HepG2 (cell line): ENCODE results near the gene CIAO3. TPM values are rescaled to one million over a fixed set of nuclear protein-coding genes. Genes with fewer than 3 reads are reported as not detected.
A peak's percentile ranks its signal among the peaks of the same experiment; 100 is the strongest.

Experiments used
- ARNTL ChIP-seq: sonication (generic); formaldehyde crosslinking; IDR thresholded peaks from 2 replicates; pipeline ENCODE4 v1.4.0; 2020; ENCODE audit warnings: mild to moderate bottlenecking, missing genetic modification reagents
- ATF7-NPFF ChIP-seq: sonication (generic); formaldehyde crosslinking; IDR thresholded peaks from 2 replicates; pipeline ENCODE4 v1.8.1; 2023; ENCODE audit warnings: mild to moderate bottlenecking, low read depth, missing genetic modification reagents, moderate library complexity
- DNMT3B ChIP-seq: conservative IDR thresholded peaks from 2 replicates; pipeline ENCODE4 v1.6.1; 2016; ENCODE audit warnings: missing biosample characterization, control low read depth
- DZIP1 ChIP-seq: sonication (generic); formaldehyde crosslinking; IDR thresholded peaks from 2 replicates; pipeline ENCODE4 v1.5.0; 2020; ENCODE audit warnings: mild to moderate bottlenecking, missing genetic modification reagents
- FOXK2 ChIP-seq: fragments of 450-650 bp; IDR thresholded peaks from 2 replicates; pipeline ENCODE4 v1.6.1; 2016
- HDAC1 ChIP-seq: sonication (generic); formaldehyde crosslinking; IDR thresholded peaks from 2 replicates; pipeline ENCODE4 v1.5.1; 2020; ENCODE audit warnings: mild to moderate bottlenecking, missing genetic modification reagents
- KLF16 ChIP-seq, 2 experiments: sonication (generic) in 1 of 2; formaldehyde crosslinking in 1 of 2; IDR thresholded peaks; 2 replicates each; pipeline versions ENCODE4 v1.6.1 to v1.8.0; 2016 to 2023; ENCODE audit warnings: missing genetic modification reagents in 2 of 2, missing compliant biosample characterization in 1 of 2
- MEF2D ChIP-seq: sonication (generic); formaldehyde crosslinking; IDR thresholded peaks from 2 replicates; pipeline ENCODE4 v1.5.1; 2020; ENCODE audit warnings: mild to moderate bottlenecking, missing genetic modification reagents
- MYNN ChIP-seq: sonication (generic); formaldehyde crosslinking; IDR thresholded peaks from 2 replicates; pipeline ENCODE4 v1.4.0; 2020; ENCODE audit warnings: mild to moderate bottlenecking, low read depth, missing genetic modification reagents
- NCOA2 ChIP-seq: sonication (generic); formaldehyde crosslinking; IDR thresholded peaks from 2 replicates; pipeline ENCODE4 v1.8.0; 2022; ENCODE audit warnings: inconsistent platforms
- POLR2A ChIP-seq, 2 experiments: IDR thresholded peaks; 2 replicates each; pipeline ENCODE4 v1.6.1; 2011; ENCODE audit warnings: low read depth in 2 of 2, low read length in 2 of 2, mild to moderate bottlenecking in 1 of 2, moderate library complexity in 1 of 2; ENCODE audit not compliant: insufficient read depth in 1 of 2
- STAG1 ChIP-seq: sonication (generic); formaldehyde crosslinking; IDR thresholded peaks from 2 replicates; pipeline ENCODE4 v1.4.0; 2020; ENCODE audit warnings: missing genetic modification reagents
- THAP7 ChIP-seq: sonication (generic); formaldehyde crosslinking; IDR thresholded peaks from 2 replicates; pipeline ENCODE4 v1.8.1; 2023; ENCODE audit warnings: mild to moderate bottlenecking, missing genetic modification reagents
- ZBTB44 ChIP-seq: sonication (generic); formaldehyde crosslinking; IDR thresholded peaks from 2 replicates; pipeline ENCODE4 v1.4.0; 2020; ENCODE audit warnings: missing genetic modification reagents
- ZIK1 ChIP-seq: sonication (generic); formaldehyde crosslinking; IDR thresholded peaks from 2 replicates; pipeline ENCODE4 v1.5.0; 2020; ENCODE audit warnings: mild to moderate bottlenecking, low read depth, missing genetic modification reagents, borderline replicate concordance
- ZNF205 ChIP-seq: IDR thresholded peaks from 2 replicates; pipeline ENCODE4 v1.6.1; 2018; ENCODE audit warnings: missing biosample characterization, missing genetic modification reagents
- ZNF33B ChIP-seq: sonication (generic); formaldehyde crosslinking; IDR thresholded peaks from 2 replicates; pipeline ENCODE4 v1.5.1; 2020; ENCODE audit warnings: mild to moderate bottlenecking, missing genetic modification reagents
- ZNF432 ChIP-seq: sonication (generic); formaldehyde crosslinking; IDR thresholded peaks from 2 replicates; pipeline ENCODE4 v1.5.0; 2020; ENCODE audit warnings: missing genetic modification reagents, mild to moderate bottlenecking, borderline replicate concordance
- ZNF510 ChIP-seq: sonication (generic); formaldehyde crosslinking; IDR thresholded peaks from 2 replicates; pipeline ENCODE4 v1.4.0; 2020; ENCODE audit warnings: low read depth, mild to moderate bottlenecking, missing genetic modification reagents
- ZNF513 ChIP-seq: sonication (generic); formaldehyde crosslinking; conservative IDR thresholded peaks from 2 replicates; pipeline ENCODE4 v1.5.0; 2020; ENCODE audit warnings: missing genetic modification reagents
- ZNF740 ChIP-seq: sonication (generic); formaldehyde crosslinking; IDR thresholded peaks from 2 replicates; pipeline ENCODE4 v1.4.0; 2020; ENCODE audit warnings: missing genetic modification reagents
- ZNF776 ChIP-seq: sonication (generic); formaldehyde crosslinking; IDR thresholded peaks from 2 replicates; pipeline ENCODE4 v1.4.0; 2020; ENCODE audit warnings: mild to moderate bottlenecking, missing genetic modification reagents
- ZNF883 ChIP-seq: sonication (generic); formaldehyde crosslinking; IDR thresholded peaks from 2 replicates; pipeline ENCODE4 v1.5.1; 2020; ENCODE audit warnings: mild to moderate bottlenecking, missing genetic modification reagents; ENCODE audit errors: not compliant biosample characterization
- polyA plus RNA-seq, 8 experiments: library from polyadenylated mRNA; depleted of rRNA in 3 of 8; stranded (reverse) in 7 of 8; unstranded in 1 of 8; fragments of >200 nt; fragmentation: Illumina TruSeq in 4 of 8; extraction: Trizol in 4 of 8; gene quantifications; 2 replicates each; pipeline versions ENCODE4 v1.2.1 to v1.2.3, GENCODE V29; 2011 to 2016; ENCODE audit warnings: low read depth in 4 of 8, missing spikeins in 1 of 8, mixed read lengths in 1 of 8; ENCODE audit not compliant: insufficient read depth in 1 of 8
- total RNA-seq, 5 experiments: library from RNA; depleted of rRNA; stranded (reverse); fragments of >200 nt; fragmentation: Illumina TruSeq; extraction: Trizol; gene quantifications; 2 replicates each; pipeline ENCODE4 v1.2.3, GENCODE V29; 2016; ENCODE audit warnings: low read depth in 1 of 5

Gene CIAO3
- total and polyA plus RNA-seq, 2 of the 13 experiments (the other 11 are each of a cell fraction or from before 2014, with no cell fraction given), result 21.7 to 25.0 TPM

GRCh38 chr16:714558-715476 is 26.0 kb downstream of the CIAO3 start, which contains the start of gene METRN (continued):
- TF ChIP-seq ZNF740 (CRISPR knock-in tag) (peak; percentile 98), ZNF776 (CRISPR knock-in tag) (no peak), THAP7 (CRISPR knock-in tag) (no peak), ZNF513 (CRISPR knock-in tag) (no peak), ZIK1 (CRISPR knock-in tag) (no peak), POLR2A (IDR thresholded peaks at IDR 0.05; ENCODE audit: insufficient read depth in 1 of 2, low read depth in 2 of 2, low read length in 2 of 2) (no peak), MEF2D (CRISPR knock-in tag) (no peak), HDAC1 (CRISPR knock-in tag) (no peak), DNMT3B (CRISPR knock-in tag) (no peak), MYNN (CRISPR knock-in tag) (no peak), ARNTL (no peak), ZBTB44 (no peak), ZNF883 (CRISPR knock-in tag) (peak; percentile 60), FOXK2 (no peak), ZNF432 (CRISPR knock-in tag) (no peak), ATF7-NPFF (CRISPR knock-in tag) (peak; percentile 41; the same call in 1 of the 2 replicates), NCOA2 (CRISPR knock-in tag) (no peak), ZNF510 (no peak), ZNF33B (CRISPR knock-in tag) (no peak), KLF16 (CRISPR knock-in tag; IDR thresholded peaks at IDR 0.05) (no peak), ZNF205 (no peak), DZIP1 (CRISPR knock-in tag) (no peak), STAG1 (CRISPR knock-in tag) (no peak)
